RPMI8226 (cell line): ENCODE data around the gene HK2.

Source experiments
- DNase-seq: peaks from one replicate; pipeline ENCODE4 v3.0.0-alpha.2; 2015

HK2 gene

DNA sequence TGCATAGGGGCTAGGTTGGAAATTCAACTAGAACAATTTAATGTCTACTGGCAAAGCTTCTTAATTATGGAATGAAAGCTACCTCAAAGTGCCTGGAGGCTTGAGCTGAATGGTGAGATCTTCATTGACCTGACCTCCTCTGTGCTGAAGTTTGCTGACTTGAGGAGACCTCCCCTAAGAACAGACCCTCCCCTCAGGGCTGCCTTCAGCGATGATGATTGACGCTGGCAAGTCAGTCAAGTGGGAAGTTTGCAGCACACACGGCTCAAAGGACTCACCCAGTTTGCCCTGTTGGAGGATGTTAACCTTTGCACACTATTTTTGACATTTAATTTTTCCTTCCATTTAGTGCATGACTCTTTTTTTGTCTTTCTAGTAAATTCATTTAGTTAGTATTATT lies 107.4 kb downstream of the HK2 start:
- no peak for DNase-seq

DNA sequence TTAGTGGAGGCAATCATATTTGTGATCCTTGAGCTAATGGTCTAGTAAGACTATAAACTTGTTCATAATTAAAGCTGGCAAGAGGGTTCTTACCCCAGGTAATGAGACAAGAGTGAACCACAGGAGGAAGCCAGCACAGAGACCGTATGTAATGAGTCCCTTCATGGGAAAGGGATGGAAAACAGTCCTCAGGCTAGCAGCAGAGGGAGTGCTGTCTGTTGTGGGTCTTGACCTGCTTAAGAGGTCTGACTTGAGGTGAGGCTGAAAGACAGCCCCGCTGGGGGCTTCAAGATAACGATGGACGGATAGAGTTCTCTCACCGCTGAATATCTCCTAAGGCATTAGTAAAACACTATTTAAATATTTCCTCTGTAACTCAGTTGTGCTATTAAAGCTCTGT lies 108.3 kb downstream of the HK2 start:
- DNase-seq = no peak
